Neutrophil (primary cell): ENCODE results near the gene MAP7D3.
"Not testable (repeated sequence)": the region's sequence is repeated elsewhere in the genome, so short reads cannot be mapped to it uniquely, and the experiment has no call there.

Source experiments
- H3K27ac ChIP-seq: fragments of 200-600 bp; sonication (generic); 2 replicates; pipeline ENCODE4 v1.5.1; 2016; ENCODE audit warnings: mild to moderate bottlenecking, moderate library complexity
- H3K27me3 ChIP-seq: fragments of 200-600 bp; sonication (generic); 2 replicates; pipeline ENCODE4 v1.6.0; 2016; ENCODE audit warnings: mild to moderate bottlenecking
- H3K36me3 ChIP-seq: fragments of 200-600 bp; sonication (generic); 2 replicates; pipeline ENCODE4 v1.5.1; 2017
- H3K4me1 ChIP-seq, 2 experiments: fragments of 200-600 bp in 1 of 2; sonication (generic) in 1 of 2; 1 replicate in 1 of 2; 2 replicates in 1 of 2; pipeline versions ENCODE4 v1.5.1 to v1.6.1; 2013 to 2016; ENCODE audit warnings: low read depth in 1 of 2, low read length in 1 of 2, mild to moderate bottlenecking in 1 of 2, moderate library complexity in 1 of 2; ENCODE audit not compliant: control insufficient read depth in 1 of 2, insufficient read depth in 1 of 2
- H3K4me3 ChIP-seq, 2 experiments: fragments of 200-600 bp in 1 of 2; sonication (generic) in 1 of 2; 1 replicate in 1 of 2; 2 replicates in 1 of 2; pipeline ENCODE4 v1.5.1; 2013 to 2016; ENCODE audit warnings: low read depth in 1 of 2, low read length in 1 of 2, mild to moderate bottlenecking in 1 of 2, moderate library complexity in 1 of 2
- H3K9me3 ChIP-seq: fragments of 200-600 bp; sonication (generic); 2 replicates; pipeline ENCODE4 v1.5.1; 2016
- CTCF ChIP-seq: fragments of 200-600 bp; sonication (generic); IDR thresholded peaks from 2 replicates; pipeline ENCODE4 v1.5.1; 2016; ENCODE audit warnings: antibody characterized with exemption

MAP7D3 gene

GRCh38 chrX:136251041-136251991, at the start of gene MAP7D3:
Gene MAP7D3 (minus strand): TSS chrX:136251400. CDS start chrX:136251358, 42 bp downstream.
- TF ChIP-seq CTCF, result no peak
- H3K27ac ChIP-seq, result no peak within 1 kb of the TSS
- peaks cover 13% of the 10 kb centered on the region for H3K27me3 ChIP-seq
- H3K4me1 ChIP-seq, result peaks cover 4 to 6% of the 10 kb centered on the region in 2 experiments
- H3K36me3 ChIP-seq, result no peaks in the 10 kb centered on the region
- no peaks in the 10 kb centered on the region for H3K9me3 ChIP-seq
- peak within 1 kb of the TSS; percentile 62 to 69 for H3K4me3 ChIP-seq

GRCh38 chrX:136300721-136301120, 49.5 kb upstream of the MAP7D3 start, which contains the start of gene ADGRG4:
Gene ADGRG4 (plus strand): TSS chrX:136300963. CDS start chrX:136308778, 7,815 bp downstream.
- H3K4me1 ChIP-seq, H3K27me3 ChIP-seq, H3K27ac ChIP-seq, H3K36me3 ChIP-seq, H3K4me3 ChIP-seq, H3K9me3 ChIP-seq: not testable (repeated sequence)

- no peaks in the 10 kb centered on the region for H3K27me3 ChIP-seq
- H3K4me1 ChIP-seq, result no peaks in the 10 kb centered on the region
- TF ChIP-seq CTCF, result no peak
- H3K9me3 ChIP-seq, result no peaks in the 10 kb centered on the region
- H3K36me3 ChIP-seq, result no peaks in the 10 kb centered on the region
- no peak overlapping the region for H3K27ac ChIP-seq
- H3K4me3 ChIP-seq, result no peak overlapping the region
Observed at GRCh38 chrX:136295380-136295779, 44.2 kb upstream of the MAP7D3 start.

GRCh38 chrX:136292656-136293055, 41.5 kb upstream of the MAP7D3 start:
- Histone ChIP-seq H3K4me3 (no peak overlapping the region), H3K36me3 (no peaks in the 10 kb centered on the region), H3K27me3 (no peaks in the 10 kb centered on the region), H3K27ac (no peak overlapping the region), H3K4me1 (no peaks in the 10 kb centered on the region), H3K9me3 (no peaks in the 10 kb centered on the region)
- no peak for TF ChIP-seq CTCF

GRCh38 chrX:136291824-136292223, 40.6 kb upstream of the MAP7D3 start:
- no peaks in the 10 kb centered on the region for H3K27me3 ChIP-seq
- TF ChIP-seq CTCF, result no peak
- H3K4me3 ChIP-seq, result no peak overlapping the region
- no peak overlapping the region for H3K27ac ChIP-seq
- no peaks in the 10 kb centered on the region for H3K4me1 ChIP-seq
- H3K9me3 ChIP-seq, result no peaks in the 10 kb centered on the region
- H3K36me3 ChIP-seq, result no peaks in the 10 kb centered on the region

- H3K27ac ChIP-seq, H3K4me1 ChIP-seq, H3K4me3 ChIP-seq, H3K36me3 ChIP-seq, H3K9me3 ChIP-seq, H3K27me3 ChIP-seq: not testable (repeated sequence)
Observed at GRCh38 chrX:136286375-136286774, 35.2 kb upstream of the MAP7D3 start.
